B cell (primary cell): Measurements from ENCODE around the gene TCTN3. TPM values are rescaled to one million over a fixed set of nuclear protein-coding genes. Genes with fewer than 3 reads are reported as not detected.

Source experiments
- ATAC-seq: fragments of 200-7000 bp; cut with Tn5 transposase; one replicate; pipeline ENCODE4 v1.10.0; 2021; ENCODE audit warnings: low read depth, mild to moderate bottlenecking, moderate number of reproducible peaks, moderate library complexity
- CTCF ChIA-PET: fragments of 350-600 bp; sonication (Branson Sonifier 250); formaldehyde crosslinking; loops from one replicate; lab custom pipeline; 2021; ENCODE audit warnings: antibody characterized with exemption, inconsistent platforms; lab: Charles Lee
- POLR2A ChIA-PET: fragments of 350-600 bp; sonication (Branson Sonifier 250); formaldehyde crosslinking; loops from one replicate; lab custom pipeline; 2021; ENCODE audit warnings: antibody characterized with exemption; lab: Charles Lee
- DNase-seq: peaks from one replicate; pipeline ENCODE4 v3.0.0; 2013
- H2AFZ ChIP-seq: 2 replicates; pipeline ENCODE4 v1.6.1; 2012; ENCODE audit warnings: mild to moderate bottlenecking, low read depth, low read length; ENCODE audit not compliant: insufficient read depth, poor library complexity, severe bottlenecking
- H3K27ac ChIP-seq, 2 donors: 1 replicate in 1 of 2; 2 replicates in 1 of 2; pipeline ENCODE4 v1.5.1; 2012 to 2013; ENCODE audit warnings: low read length in 2 of 2, mild to moderate bottlenecking in 2 of 2, moderate library complexity in 1 of 2
- H3K27me3 ChIP-seq, 4 experiments: fragments of 200-600 bp in 1 of 4; sonication (generic) in 1 of 4; replicated peaks in 1 of 4; 1 replicate in 2 of 4; 2 replicates in 2 of 4; pipeline versions ENCODE4 v1.6.1 to v1.7.0; 2013 to 2016; ENCODE audit warnings: low read length in 3 of 4, mild to moderate bottlenecking in 2 of 4, mixed read lengths in 1 of 4, moderate library complexity in 1 of 4; ENCODE audit not compliant: insufficient read depth in 4 of 4, control insufficient read depth in 3 of 4; ENCODE audit errors: control extremely low read depth in 1 of 4
- H3K36me3 ChIP-seq, 2 experiments: replicated peaks in 1 of 2; 1 replicate in 1 of 2; 2 replicates in 1 of 2; pipeline versions ENCODE4 v1.6.1 to v1.7.1; 2013; ENCODE audit warnings: low read length in 1 of 2; ENCODE audit not compliant: insufficient read depth in 2 of 2, control insufficient read depth in 1 of 2; ENCODE audit errors: control extremely low read depth in 1 of 2, extremely low read depth in 1 of 2
- H3K4me1 ChIP-seq, 2 donors: fragments of 200-600 bp in 1 of 2; sonication (generic) in 1 of 2; 1 replicate in 1 of 2; 2 replicates in 1 of 2; pipeline versions ENCODE4 v1.5.1 to v1.6.1; 2013 to 2017; ENCODE audit warnings: low read length in 2 of 2; ENCODE audit not compliant: control insufficient read depth in 2 of 2, insufficient read depth in 2 of 2
- H3K4me2 ChIP-seq: replicated peaks from 2 replicates; pipeline ENCODE3; 2012; ENCODE audit warnings: mild to moderate bottlenecking, low read depth, low read length; ENCODE audit not compliant: poor library complexity, severe bottlenecking
- H3K4me3 ChIP-seq, 5 experiments: fragments of 200-600 bp in 1 of 5; sonication (generic) in 1 of 5; 1 replicate in 3 of 5; 2 replicates in 2 of 5; pipeline versions ENCODE4 v1.5.1 to v1.7.0; 2011 to 2016; ENCODE audit warnings: low read length in 4 of 5, mild to moderate bottlenecking in 4 of 5, low read depth in 2 of 5, control low read depth in 1 of 5, moderate library complexity in 1 of 5; ENCODE audit not compliant: insufficient read depth in 1 of 5; ENCODE audit errors: control extremely low read depth in 1 of 5, extremely low read depth in 1 of 5
- H3K79me2 ChIP-seq: fragments of 200-600 bp; sonication (generic); one replicate; pipeline ENCODE4 v1.6.0; 2016; ENCODE audit warnings: low read length; ENCODE audit not compliant: control insufficient read depth, insufficient read depth
- H3K9ac ChIP-seq: fragments of 200-600 bp; sonication (generic); 2 replicates; pipeline ENCODE4 v1.6.1; 2017; ENCODE audit warnings: mild to moderate bottlenecking, low read length, moderate library complexity
- H3K9me3 ChIP-seq, 3 donors: one replicate each; pipeline versions ENCODE4 v1.6.1 to v1.7.1; 2013; ENCODE audit warnings: low read length in 2 of 3; ENCODE audit not compliant: control insufficient read depth in 2 of 3, insufficient read depth in 1 of 3; ENCODE audit errors: control extremely low read depth in 1 of 3
- H4K20me1 ChIP-seq: 2 replicates; pipeline ENCODE4 v1.6.0; 2012; ENCODE audit warnings: mild to moderate bottlenecking, low read length; ENCODE audit not compliant: insufficient read depth, control insufficient read depth, poor library complexity, severe bottlenecking
- H3K27ac Mint-ChIP-seq: one replicate; pipeline ENCODE4 v1.8.0; 2021; ENCODE audit warnings: mixed read lengths
- H3K27me3 Mint-ChIP-seq: one replicate; pipeline ENCODE4 v1.8.0; 2021; ENCODE audit warnings: mixed read lengths
- H3K4me1 Mint-ChIP-seq: one replicate; pipeline ENCODE4 v1.8.0; 2021; ENCODE audit warnings: mixed read lengths
- H3K4me3 Mint-ChIP-seq: one replicate; pipeline ENCODE4 v1.8.0; 2021; ENCODE audit warnings: mixed read lengths
- H3K9me3 Mint-ChIP-seq: one replicate; pipeline ENCODE4 v1.8.0; 2022; ENCODE audit warnings: mixed read lengths; ENCODE audit not compliant: insufficient read depth
- EZH2 ChIP-seq: IDR thresholded peaks from 2 replicates; pipeline ENCODE4 v1.6.1; 2012; ENCODE audit warnings: borderline replicate concordance, low read depth, mild to moderate bottlenecking, moderate library complexity, low read length; ENCODE audit not compliant: insufficient read depth, poor library complexity, severe bottlenecking
- WGBS: methylation state at CpG from one replicate; pipeline ENCODE4 v1.1.5; 2013; ENCODE audit warnings: missing lambda C conversion rate; ENCODE audit not compliant: insufficient coverage; 5-methylcytosine and 5-hydroxymethylcytosine counted together
- intact Hi-C: fragments of 100-400 bp; cut with micrococcal nuclease; formaldehyde crosslinking; loops from one replicate; pipeline ENCODE4 v1.10.0; 2022
- polyA plus RNA-seq: library from polyadenylated mRNA; depleted of rRNA; stranded (reverse); fragments of >200 nt; gene quantifications from 2 replicates; pipeline ENCODE4 v1.2.3, GENCODE V29; 2012
- total RNA-seq, 2 donors: library from RNA; stranded (reverse); fragments of 120-200 nt in 1 of 2; gene quantifications; 1 replicate in 1 of 2; 2 replicates in 1 of 2; pipeline versions ENCODE4 v1.2.3 to v1.2.4, GENCODE V29; 2013 to 2022
- TF ChIP-seq, protein P1 (sequence below): fragments of 200-600 bp; IDR thresholded peaks from one replicate; pipeline ENCODE4 v1.8.0; 2022; ENCODE audit warnings: antibody characterized with exemption, mild to moderate bottlenecking

TCTN3 gene
- total and polyA plus RNA-seq, 2 donors (not counting 1 experiment from before 2014, with no cell fraction given), result 16.9 to 34.1 TPM

DNA sequence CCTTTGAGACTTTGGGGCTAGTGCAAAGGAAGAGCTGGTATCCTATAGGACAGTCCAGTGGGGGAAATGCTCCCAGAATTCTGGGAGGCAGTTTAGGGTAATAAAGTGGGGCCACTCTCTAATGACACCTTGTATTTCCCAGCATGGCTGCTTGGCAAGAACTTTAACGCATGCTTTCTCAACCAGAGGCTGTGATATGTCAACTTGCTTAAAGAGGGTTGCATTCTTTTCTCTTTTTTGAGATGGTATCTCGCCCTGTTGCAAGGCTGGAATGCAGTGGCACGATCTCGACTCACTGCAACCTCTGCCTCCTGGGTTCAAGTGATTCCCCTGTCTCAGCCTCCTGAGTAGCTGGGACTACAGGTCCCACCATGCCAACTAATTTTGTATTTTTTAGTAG, 75.6 kb downstream of the TCTN3 start:
- no peaks in the 10 kb centered on the region for H3K79me2 ChIP-seq
- Mint-ChIP-seq H3K4me3 (no peak overlapping the region), H3K27me3 (no peaks in the 10 kb centered on the region), H3K4me1 (no peaks in the 10 kb centered on the region), H3K27ac (no peak overlapping the region), H3K9me3 (no peaks in the 10 kb centered on the region)
- no peaks in the 10 kb centered on the region for H3K4me1 ChIP-seq
- H2AFZ ChIP-seq, result no peak overlapping the region
- H3K4me2 ChIP-seq, result no peak overlapping the region
- peaks cover 16 to 55% of the 10 kb centered on the region in 2 experiments for H3K36me3 ChIP-seq
- ChIA-PET CTCF (interaction anchor here (1.4 kb wide), 1 partner anchor 247 kb away, joined by 3 read pairs; no protein-coding TSS in a partner anchor), POLR2A (no interaction called here)
- H3K9ac ChIP-seq, result no peak overlapping the region
- H4K20me1 ChIP-seq, result no peaks in the 10 kb centered on the region
- no peak overlapping the region for H3K27ac ChIP-seq
- no peak for ATAC-seq
- no peak overlapping the region for H3K4me3 ChIP-seq
- WGBS, result 100% methylated on average over 3 of the region's 4 CpGs
- no peak for TF ChIP-seq EZH2
- TF ChIP-seq, protein P1, sequence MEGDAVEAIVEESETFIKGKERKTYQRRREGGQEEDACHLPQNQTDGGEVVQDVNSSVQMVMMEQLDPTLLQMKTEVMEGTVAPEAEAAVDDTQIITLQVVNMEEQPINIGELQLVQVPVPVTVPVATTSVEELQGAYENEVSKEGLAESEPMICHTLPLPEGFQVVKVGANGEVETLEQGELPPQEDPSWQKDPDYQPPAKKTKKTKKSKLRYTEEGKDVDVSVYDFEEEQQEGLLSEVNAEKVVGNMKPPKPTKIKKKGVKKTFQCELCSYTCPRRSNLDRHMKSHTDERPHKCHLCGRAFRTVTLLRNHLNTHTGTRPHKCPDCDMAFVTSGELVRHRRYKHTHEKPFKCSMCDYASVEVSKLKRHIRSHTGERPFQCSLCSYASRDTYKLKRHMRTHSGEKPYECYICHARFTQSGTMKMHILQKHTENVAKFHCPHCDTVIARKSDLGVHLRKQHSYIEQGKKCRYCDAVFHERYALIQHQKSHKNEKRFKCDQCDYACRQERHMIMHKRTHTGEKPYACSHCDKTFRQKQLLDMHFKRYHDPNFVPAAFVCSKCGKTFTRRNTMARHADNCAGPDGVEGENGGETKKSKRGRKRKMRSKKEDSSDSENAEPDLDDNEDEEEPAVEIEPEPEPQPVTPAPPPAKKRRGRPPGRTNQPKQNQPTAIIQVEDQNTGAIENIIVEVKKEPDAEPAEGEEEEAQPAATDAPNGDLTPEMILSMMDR, result no peak
- intact Hi-C loops, result no loop called here
- peaks cover 0 to 4% (median 0%) of the 10 kb centered on the region in 3 donors for H3K9me3 ChIP-seq
- H3K27me3 ChIP-seq, result no peaks in the 10 kb centered on the region
- no peak for DNase-seq

DNA sequence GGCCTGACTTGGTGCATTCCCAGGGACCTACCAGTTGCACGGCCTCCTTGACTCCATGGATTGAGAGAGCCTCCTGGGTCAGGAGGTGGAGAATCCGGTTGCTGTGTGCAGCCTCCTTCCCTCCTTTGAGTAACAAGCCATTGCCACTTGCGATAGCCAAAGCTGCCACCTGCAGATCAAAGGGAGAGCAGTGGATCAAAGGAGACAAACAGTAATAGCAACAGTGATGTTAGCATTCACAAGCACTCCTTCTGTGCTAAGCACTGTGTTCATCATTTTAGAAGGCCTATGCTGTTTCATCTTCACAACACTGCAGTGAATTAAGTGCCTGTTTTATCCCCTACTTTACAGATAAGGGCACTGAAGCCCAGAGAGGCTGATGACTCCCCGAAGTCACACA, 77.3 kb downstream of the TCTN3 start:
- no peak overlapping the region for H3K27ac ChIP-seq
- H3K4me2 ChIP-seq, result no peak overlapping the region
- DNase-seq (no peak), ATAC-seq (no peak)
- Mint-ChIP-seq H3K27me3 (no peaks in the 10 kb centered on the region), H3K27ac (no peak overlapping the region), H3K4me3 (no peak overlapping the region), H3K9me3 (no peaks in the 10 kb centered on the region), H3K4me1 (no peaks in the 10 kb centered on the region)
- intact Hi-C loops, result no loop called here
- H3K27me3 ChIP-seq, result no peaks in the 10 kb centered on the region
- no peaks in the 10 kb centered on the region for H4K20me1 ChIP-seq
- WGBS, result 94% methylated on average over 2 of the region's 4 CpGs
- TF ChIP-seq, protein P1, result no peak
- TF ChIP-seq EZH2, result no peak
- H3K79me2 ChIP-seq, result no peaks in the 10 kb centered on the region
- no peak overlapping the region for H3K9ac ChIP-seq
- CTCF ChIA-PET, result no interaction called here
- H2AFZ ChIP-seq, result no peak overlapping the region
- H3K36me3 ChIP-seq, result peaks cover 15 to 70% of the 10 kb centered on the region in 2 experiments
- H3K4me1 ChIP-seq, result no peaks in the 10 kb centered on the region
- POLR2A ChIA-PET, result no interaction called here
- H3K4me3 ChIP-seq, result no peak overlapping the region
- peaks cover 0 to 4% (median 0%) of the 10 kb centered on the region in 3 donors for H3K9me3 ChIP-seq

Other genes with a start within 250 kb of the TCTN3 start
- 0.44 and 1.5 TPM in 2 replicates for gene SORBS1, start 132.6 kb downstream of the TCTN3 start, total RNA-seq
- 0.21 and 0.36 TPM in 2 replicates for gene SORBS1, start 132.6 kb downstream of the TCTN3 start, polyA plus RNA-seq
- gene ALDH18A1, start 37.2 kb downstream of the TCTN3 start, total RNA-seq, result 27.6 and 30.7 TPM in 2 replicates
- gene ALDH18A1, start 37.2 kb downstream of the TCTN3 start, polyA plus RNA-seq, result 12.4 and 15.9 TPM in 2 replicates
- gene ENTPD1, start 62.2 kb upstream of the TCTN3 start, total RNA-seq, result 96.3 and 108 TPM in 2 replicates
- gene ENTPD1, start 62.2 kb upstream of the TCTN3 start, polyA plus RNA-seq, result 17.6 and 25.9 TPM in 2 replicates
- gene CC2D2B, start 214.0 kb upstream of the TCTN3 start, total RNA-seq, result 1.2 and 2.1 TPM in 2 replicates
- 0.58 and 0.70 TPM in 2 replicates for gene CC2D2B, start 214.0 kb upstream of the TCTN3 start, polyA plus RNA-seq